SK-N-SH (cell line): ENCODE measurements around the gene ASIC4. TPM values are rescaled to one million over a fixed set of nuclear protein-coding genes. Genes with fewer than 3 reads are reported as not detected.

Source experiments
- CTCF ChIA-PET: fragments of 300-600, 350-600 bp; formaldehyde crosslinking; extraction: SDS; loops from one replicate; lab custom pipeline; 2021; lab: Yijun Ruan, JAX
- POLR2A ChIA-PET: fragments of 350-600 bp; sonication (Branson Sonifier 250); formaldehyde crosslinking; extraction: SDS; loops from one replicate; lab custom pipeline; 2020; ENCODE audit warnings: antibody characterized with exemption, inconsistent platforms; lab: Yijun Ruan, JAX
- DNase-seq: peaks from one replicate; pipeline ENCODE4 v3.0.0; 2012
- H2AFZ ChIP-seq: fragments of 200-600 bp; sonication (generic); 2 replicates; pipeline ENCODE4 v1.8.1; 2016; ENCODE audit warnings: antibody characterized with exemption, mild to moderate bottlenecking, low read depth
- H3F3A ChIP-seq: fragments of 200-600 bp; sonication (generic); replicated peaks from 2 replicates; pipeline ENCODE3; 2016; ENCODE audit warnings: antibody characterized with exemption, mild to moderate bottlenecking; ENCODE audit not compliant: insufficient read depth
- H3K27ac ChIP-seq, 2 experiments: fragments of 200-500 bp in 1 of 2; fragments of 200-600 bp in 1 of 2; sonication (Bioruptor generic) in 1 of 2; sonication (generic), shearing (Covaris generic) in 1 of 2; 2 replicates each; pipeline versions ENCODE4 v1.5.1 to v1.6.1; 2014 to 2016; ENCODE audit warnings: low read depth in 2 of 2, inconsistent platforms in 1 of 2, low read length in 1 of 2, mild to moderate bottlenecking in 1 of 2, mixed read lengths in 1 of 2
- H3K27me3 ChIP-seq: fragments of 200-600 bp; sonication (generic), shearing (Covaris generic); 2 replicates; pipeline ENCODE4 v1.6.1; 2016; ENCODE audit warnings: mixed run types; ENCODE audit not compliant: insufficient read depth
- H3K36me3 ChIP-seq, 2 experiments: fragments of 200-500 bp in 1 of 2; fragments of 200-600 bp in 1 of 2; sonication (Bioruptor generic) in 1 of 2; sonication (generic) in 1 of 2; replicated peaks in 1 of 2; 2 replicates each; pipeline versions ENCODE3 to v1.5.1; 2014 to 2016; ENCODE audit warnings: low read length in 1 of 2, mild to moderate bottlenecking in 1 of 2; ENCODE audit not compliant: insufficient read depth in 2 of 2, control insufficient read depth in 1 of 2
- H3K4me1 ChIP-seq, 2 experiments: fragments of 200-500 bp in 1 of 2; fragments of 200-600 bp in 1 of 2; sonication (Bioruptor generic) in 1 of 2; sonication (generic), shearing (Covaris generic) in 1 of 2; 2 replicates each; pipeline versions ENCODE4 v1.5.1 to v1.6.1; 2014 to 2016; ENCODE audit warnings: low read depth in 1 of 2, low read length in 1 of 2, mixed run types in 1 of 2; ENCODE audit not compliant: insufficient read depth in 2 of 2, control insufficient read depth in 1 of 2
- H3K4me2 ChIP-seq: fragments of 200-600 bp; sonication (generic), shearing (Covaris generic); 2 replicates; pipeline ENCODE4 v1.6.1; 2017; ENCODE audit warnings: mixed run types
- H3K4me3 ChIP-seq, 2 experiments: fragments of 200-500 bp in 1 of 2; fragments of 200-600 bp in 1 of 2; sonication (Bioruptor generic) in 1 of 2; sonication (generic), shearing (Covaris generic) in 1 of 2; 2 replicates each; pipeline versions ENCODE4 v1.5.1 to v1.8.1; 2014 to 2016; ENCODE audit warnings: low read depth in 2 of 2, inconsistent platforms in 1 of 2, low read length in 1 of 2, mild to moderate bottlenecking in 1 of 2, mixed read lengths in 1 of 2, moderate library complexity in 1 of 2
- H3K79me2 ChIP-seq: fragments of 200-600 bp; sonication (generic); 2 replicates; pipeline ENCODE4 v1.8.1; 2017; ENCODE audit warnings: mild to moderate bottlenecking; ENCODE audit not compliant: insufficient read depth
- H3K9ac ChIP-seq: fragments of 200-600 bp; sonication (generic); 2 replicates; pipeline ENCODE4 v1.6.1; 2017; ENCODE audit warnings: mixed run types
- H3K9me2 ChIP-seq: fragments of 200-600 bp; sonication (generic); 2 replicates; pipeline ENCODE4 v1.6.1; 2017; ENCODE audit warnings: mixed run types
- H3K9me3 ChIP-seq: fragments of 200-600 bp; sonication (generic); 2 replicates; pipeline ENCODE4 v1.6.1; 2017; ENCODE audit warnings: mixed run types, mild to moderate bottlenecking, moderate library complexity
- H4K20me1 ChIP-seq: fragments of 200-600 bp; sonication (generic); 2 replicates; pipeline ENCODE4 v1.6.1; 2017; ENCODE audit warnings: mild to moderate bottlenecking, mixed run types; ENCODE audit not compliant: insufficient read depth
- CHD2 ChIP-seq: fragments of 150-350 bp; IDR thresholded peaks from 2 replicates; pipeline ENCODE4 v1.6.1; 2018; ENCODE audit warnings: low read length; ENCODE audit not compliant: partially characterized antibody
- ELF1 ChIP-seq: IDR thresholded peaks from 2 replicates; pipeline ENCODE4 v1.4.0; 2012
- EZH2phosphoT487 ChIP-seq: fragments of 200-600 bp; sonication (generic); IDR thresholded peaks from 2 replicates; pipeline ENCODE4 v1.6.1; 2017; ENCODE audit warnings: low read depth, mixed run types, mild to moderate bottlenecking, antibody characterized with exemption, moderate library complexity, borderline replicate concordance
- FOSL2 ChIP-seq: IDR thresholded peaks from 2 replicates; pipeline ENCODE4 v1.4.0; 2012; ENCODE audit warnings: low read depth, mild to moderate bottlenecking, moderate library complexity, borderline replicate concordance
- FOXJ3 ChIP-seq: sonication (generic); formaldehyde crosslinking; IDR thresholded peaks from 2 replicates; pipeline ENCODE4 v1.5.1; 2020; ENCODE audit warnings: mild to moderate bottlenecking, missing genetic modification reagents
- FOXM1 ChIP-seq: IDR thresholded peaks from 2 replicates; pipeline ENCODE4 v1.4.0; 2012; ENCODE audit warnings: low read depth, mild to moderate bottlenecking
- GABPA ChIP-seq: IDR thresholded peaks from 2 replicates; pipeline ENCODE4 v1.4.0; 2012; ENCODE audit warnings: low read depth, mild to moderate bottlenecking
- GATA2 ChIP-seq: sonication (generic); formaldehyde crosslinking; IDR thresholded peaks from 2 replicates; pipeline ENCODE4 v1.5.0; 2020; ENCODE audit warnings: mild to moderate bottlenecking, missing genetic modification reagents
- IRF3 ChIP-seq: fragments of 150-350 bp; IDR thresholded peaks from 2 replicates; pipeline ENCODE4 v1.6.1; 2016; ENCODE audit warnings: mild to moderate bottlenecking, low read depth, low read length
- MEF2A ChIP-seq: IDR thresholded peaks from 2 replicates; pipeline ENCODE4 v1.4.0; 2012; ENCODE audit warnings: low read depth, borderline replicate concordance
- NRF1 ChIP-seq: IDR thresholded peaks from 2 replicates; pipeline ENCODE4 v1.6.1; 2012; ENCODE audit warnings: low read depth, mild to moderate bottlenecking, low read length
- PBX3 ChIP-seq: IDR thresholded peaks from 2 replicates; pipeline ENCODE4; 2012
- RCOR1 ChIP-seq: fragments of 150-350 bp; IDR thresholded peaks from 2 replicates; pipeline ENCODE4 v1.6.1; 2017; ENCODE audit warnings: antibody characterized with exemption, low read length
- RFX5 ChIP-seq: IDR thresholded peaks from 2 replicates; pipeline ENCODE4 v1.6.1; 2012; ENCODE audit warnings: mild to moderate bottlenecking, improper control_type of control experiment, low read length
- TAF1 ChIP-seq: IDR thresholded peaks from 2 replicates; pipeline ENCODE4 v1.6.1; 2012; ENCODE audit warnings: low read depth, mild to moderate bottlenecking, low read length, moderate library complexity, borderline replicate concordance
- ZBTB33 ChIP-seq: IDR thresholded peaks from 2 replicates; pipeline ENCODE4 v1.4.0; 2012; ENCODE audit warnings: low read depth, borderline replicate concordance
- WGBS: methylation state at CpG from one replicate; pipeline ENCODE4 v1.1.6; 2017; ENCODE audit warnings: low lambda C conversion rate; 5-methylcytosine and 5-hydroxymethylcytosine counted together
- polyA plus RNA-seq, 3 experiments: library from polyadenylated mRNA; depleted of rRNA; stranded (reverse); fragments of >200 nt; gene quantifications; 2 replicates each; pipeline ENCODE4 v1.2.3, GENCODE V29; 2012
- TF ChIP-seq, protein P1 (sequence below): fragments of 200-600 bp; sonication (generic); IDR thresholded peaks from 2 replicates; pipeline ENCODE4 v1.6.1; 2017; ENCODE audit warnings: antibody characterized with exemption, mild to moderate bottlenecking, moderate library complexity

ASIC4 gene
- polyA plus RNA-seq, 1 of the 3 experiments (the other 2 are of a cell fraction): 0.05 TPM

GRCh38 chr2:219543596-219544358 is 29.5 kb downstream of the ASIC4 start, which contains the start of the genes CHPF and TMEM198 (continued):
- TF ChIP-seq, protein P1, sequence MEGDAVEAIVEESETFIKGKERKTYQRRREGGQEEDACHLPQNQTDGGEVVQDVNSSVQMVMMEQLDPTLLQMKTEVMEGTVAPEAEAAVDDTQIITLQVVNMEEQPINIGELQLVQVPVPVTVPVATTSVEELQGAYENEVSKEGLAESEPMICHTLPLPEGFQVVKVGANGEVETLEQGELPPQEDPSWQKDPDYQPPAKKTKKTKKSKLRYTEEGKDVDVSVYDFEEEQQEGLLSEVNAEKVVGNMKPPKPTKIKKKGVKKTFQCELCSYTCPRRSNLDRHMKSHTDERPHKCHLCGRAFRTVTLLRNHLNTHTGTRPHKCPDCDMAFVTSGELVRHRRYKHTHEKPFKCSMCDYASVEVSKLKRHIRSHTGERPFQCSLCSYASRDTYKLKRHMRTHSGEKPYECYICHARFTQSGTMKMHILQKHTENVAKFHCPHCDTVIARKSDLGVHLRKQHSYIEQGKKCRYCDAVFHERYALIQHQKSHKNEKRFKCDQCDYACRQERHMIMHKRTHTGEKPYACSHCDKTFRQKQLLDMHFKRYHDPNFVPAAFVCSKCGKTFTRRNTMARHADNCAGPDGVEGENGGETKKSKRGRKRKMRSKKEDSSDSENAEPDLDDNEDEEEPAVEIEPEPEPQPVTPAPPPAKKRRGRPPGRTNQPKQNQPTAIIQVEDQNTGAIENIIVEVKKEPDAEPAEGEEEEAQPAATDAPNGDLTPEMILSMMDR: no peak
- TF ChIP-seq FOXJ3 (CRISPR knock-in tag) (no peak), PBX3 (peak; percentile 79), FOXM1 (no peak), NRF1 (peak; percentile 67), RCOR1 (peak; percentile 63; the same call in 1 of the 2 replicates), CHD2 (peak; percentile 69), TAF1 (peak; percentile 66; the same call in 1 of the 2 replicates), GABPA (peak; percentile 78), FOSL2 (no peak), IRF3 (0 out of 2 replicates have a peak, but pooled peaks have one; percentile 19), RFX5 (peak; percentile 74)
- TF ChIP-seq, all 33 proteins: peak for 13

DNA sequence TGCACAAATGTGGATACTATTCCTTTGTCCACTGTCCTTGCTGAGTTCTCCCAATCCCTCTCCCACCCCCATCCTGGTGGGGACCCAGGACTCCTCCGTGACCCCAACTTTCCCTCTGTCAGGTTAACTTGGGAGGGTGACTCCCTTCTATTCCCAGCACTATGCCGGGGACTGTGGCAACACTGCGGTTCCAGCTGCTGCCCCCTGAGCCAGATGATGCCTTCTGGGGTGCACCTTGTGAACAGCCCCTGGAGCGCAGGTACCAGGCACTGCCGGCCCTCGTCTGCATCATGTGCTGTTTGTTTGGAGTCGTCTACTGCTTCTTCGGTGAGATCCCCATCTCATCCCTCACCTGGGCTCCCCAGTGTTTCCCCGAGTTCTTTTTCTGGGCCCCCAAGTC is 30.3 kb downstream of the ASIC4 start:
- peaks cover 13% of the 10 kb centered on the region for H3K79me2 ChIP-seq
- no peaks in the 10 kb centered on the region for H3K9me2 ChIP-seq
- 14% methylated on average over 9 of the region's 9 CpGs for WGBS
- H3F3A ChIP-seq: peaks cover 6% of the 10 kb centered on the region
- ChIA-PET POLR2A (interaction anchor here (1.4 to 1.9 kb wide), 3 partner anchors 8 to 46 kb away, joined by 3 to 12 read pairs (median 6); partner anchors contain the start of gene GMPPA), CTCF (interaction anchor here (0.9 to 62.1 kb wide), 12 partner anchors 9 to 156 kb away, joined by 3 to 2824 read pairs (median 8); partner anchors contain the start of genes ASIC4, GMPPA and STK11IP)
- H3K27ac ChIP-seq: 0 out of 4 replicates have a peak overlapping the region, but pooled peaks of 1 of the 2 experiments have one; percentile 77
- no peak overlapping the region for H3K9ac ChIP-seq
- H3K36me3 ChIP-seq: peaks cover 9 to 21% of the 10 kb centered on the region in 2 experiments
- peaks cover 7 to 30% of the 10 kb centered on the region in 2 experiments; a peak in 2 of 4 replicates for H3K4me1 ChIP-seq
- H3K27me3 ChIP-seq: no peaks in the 10 kb centered on the region
- H3K4me2 ChIP-seq: peak overlapping the region; percentile 97
- TF ChIP-seq GATA2 (no peak), ELF1 (no peak), EZH2phosphoT487 (no peak), MEF2A (no peak), ZBTB33 (no peak)
- no peak for DNase-seq
- no peaks in the 10 kb centered on the region for H3K9me3 ChIP-seq
- H2AFZ ChIP-seq: no peak overlapping the region
- H3K4me3 ChIP-seq: peak overlapping the region; percentile 62 to 86
- H4K20me1 ChIP-seq: peaks cover 20% of the 10 kb centered on the region
